GM10266 (cell line): ENCODE measurements around the gene SIDT1.

Experiments
- DNase-seq: peaks from one replicate; pipeline ENCODE4 v3.0.0; 2012; ENCODE audit errors: extremely low spot score
- CTCF ChIP-seq: IDR thresholded peaks from 2 replicates; pipeline ENCODE4 v1.5.1; 2012; ENCODE audit warnings: mild to moderate bottlenecking, low read depth; ENCODE audit not compliant: control insufficient read depth, insufficient read depth; ENCODE audit errors: missing control alignments

SIDT1 gene

GRCh38 chr3:113602836-113603235 is 70.5 kb downstream of the SIDT1 start:
- TF ChIP-seq CTCF = no peak

GRCh38 chr3:113606539-113607218 is 74.3 kb downstream of the SIDT1 start:
- DNase-seq = peak; percentile 61
- TF ChIP-seq CTCF = no peak

More at GRCh38 chr3:113602836-113603235, 70.5 kb downstream of the SIDT1 start:
- DNase-seq = no peak

- DNase-seq = no peak
- no peak for TF ChIP-seq CTCF
Measured at GRCh38 chr3:113607219-113607596, 74.9 kb downstream of the SIDT1 start.

GRCh38 chr3:113614402-113614801 is 82.0 kb downstream of the SIDT1 start:
- TF ChIP-seq CTCF = no peak
- DNase-seq = no peak

GRCh38 chr3:113615976-113616375 is 83.6 kb downstream of the SIDT1 start:
- TF ChIP-seq CTCF = no peak
- no peak for DNase-seq

- DNase-seq = no peak
- no peak for TF ChIP-seq CTCF
Measured at GRCh38 chr3:113617726-113618125, 85.4 kb downstream of the SIDT1 start.

GRCh38 chr3:113620091-113620490 is 87.7 kb downstream of the SIDT1 start:
- no peak for TF ChIP-seq CTCF
- no peak for DNase-seq
